GM12892 (cell line): Measurements from ENCODE around the gene PTGER3. TPM values are rescaled to one million over a fixed set of nuclear protein-coding genes. Genes with fewer than 3 reads are reported as not detected.

ENCODE experiments used
- DNase-seq: peaks from one replicate; pipeline ENCODE4 v3.0.0; 2011; ENCODE audit not compliant: insufficient read length
- FAIRE-seq: peaks from 2 replicates; lab custom pipeline; 2011; peaks lifted over from hg19 to GRCh38; lab: Jason Lieb, UNC
- POLR2A ChIP-seq: IDR thresholded peaks from 2 replicates; pipeline ENCODE4 v1.6.1; 2011; ENCODE audit warnings: low read depth, low read length, control low read depth
- POLR2AphosphoS5 ChIP-seq: IDR thresholded peaks from 2 replicates; pipeline ENCODE4 v1.6.1; 2011; ENCODE audit warnings: low read depth, low read length, control low read depth
- TAF1 ChIP-seq: IDR thresholded peaks from 2 replicates; pipeline ENCODE4 v1.6.1; 2011; ENCODE audit warnings: low read depth, mild to moderate bottlenecking, control low read depth, low read length, borderline replicate concordance
- polyA plus RNA-seq: library from polyadenylated mRNA; unstranded; fragments of >200 nt; gene quantifications from one replicate; pipeline ENCODE4 v1.2.1, GENCODE V29; 2012; ENCODE audit warnings: missing spikeins, inconsistent platforms; ENCODE audit not compliant: missing spikeins

Gene PTGER3
- 0.04 TPM for polyA plus RNA-seq

DNA sequence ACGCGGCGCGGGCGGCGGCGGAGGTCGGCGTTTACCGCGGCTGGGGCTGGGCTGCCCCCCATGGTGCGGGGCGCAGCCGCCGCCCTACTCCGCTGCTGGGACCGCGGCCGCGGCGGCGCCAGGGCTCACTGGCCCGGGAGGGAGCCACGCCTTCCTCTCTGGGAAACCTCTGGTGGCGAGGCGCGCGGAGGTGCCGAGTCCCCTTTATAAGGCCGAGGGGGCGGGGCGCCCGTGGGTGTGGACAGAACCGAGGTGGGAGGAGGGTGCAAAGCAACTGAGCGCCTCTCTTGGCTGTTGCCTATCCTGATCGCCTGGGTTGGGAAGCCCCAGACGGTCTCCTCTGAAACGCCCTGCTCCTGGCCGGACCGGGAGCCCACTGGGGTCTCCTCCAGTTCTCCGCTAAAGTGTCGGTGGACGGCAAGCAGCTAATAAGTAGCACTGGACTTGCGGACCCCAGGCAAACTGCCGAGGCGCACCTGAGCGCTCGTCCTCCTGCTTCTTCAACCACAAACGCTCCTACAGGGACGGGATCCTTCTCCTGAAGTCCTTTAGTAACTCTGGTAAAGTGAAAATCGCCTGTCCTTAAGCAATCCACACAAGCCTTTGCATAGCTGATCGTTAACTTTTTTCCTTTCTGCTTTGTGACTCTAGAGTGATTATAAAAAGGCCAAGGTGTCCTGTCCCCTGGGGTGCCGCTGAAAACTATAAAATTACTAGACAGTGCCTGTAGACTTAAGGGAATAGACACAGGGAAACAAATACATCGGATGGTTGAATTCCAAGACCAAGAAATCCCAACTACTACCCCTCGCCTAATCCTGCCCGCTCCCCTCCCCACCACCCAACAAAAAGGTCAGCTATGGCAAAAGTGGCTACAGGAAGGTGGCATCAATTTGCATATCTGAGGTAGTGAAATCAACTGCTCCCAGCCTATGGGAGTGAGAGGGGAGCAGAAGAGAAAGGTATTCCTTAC is at the start of gene PTGER3:
Gene PTGER3 (minus strand): TSS at position 182 of the 973 bp plus-strand sequence. CDS start 239 bp downstream, outside the sequence.
- TF ChIP-seq POLR2AphosphoS5 (no peak), POLR2A (no peak), TAF1 (no peak)
- no peak for DNase-seq
- FAIRE-seq: no peak

GRCh38 chr1:71094913-71095312 is 47.3 kb upstream of the PTGER3 start:
- DNase-seq (no peak), FAIRE-seq (no peak)
- no peak for TF ChIP-seq POLR2AphosphoS5
- no peak for TF ChIP-seq POLR2A

- FAIRE-seq: no peak
- TF ChIP-seq TAF1: no peak
- TF ChIP-seq POLR2AphosphoS5: no peak
- no peak for TF ChIP-seq POLR2A
- no peak for DNase-seq
Measured at GRCh38 chr1:71093938-71094337, 46.3 kb upstream of the PTGER3 start.

GRCh38 chr1:71089536-71090270 is 42.1 kb upstream of the PTGER3 start:
- DNase-seq (no peak), FAIRE-seq (no peak)
- TF ChIP-seq POLR2A: no peak
- no peak for TF ChIP-seq POLR2AphosphoS5
- no peak for TF ChIP-seq TAF1

DNA sequence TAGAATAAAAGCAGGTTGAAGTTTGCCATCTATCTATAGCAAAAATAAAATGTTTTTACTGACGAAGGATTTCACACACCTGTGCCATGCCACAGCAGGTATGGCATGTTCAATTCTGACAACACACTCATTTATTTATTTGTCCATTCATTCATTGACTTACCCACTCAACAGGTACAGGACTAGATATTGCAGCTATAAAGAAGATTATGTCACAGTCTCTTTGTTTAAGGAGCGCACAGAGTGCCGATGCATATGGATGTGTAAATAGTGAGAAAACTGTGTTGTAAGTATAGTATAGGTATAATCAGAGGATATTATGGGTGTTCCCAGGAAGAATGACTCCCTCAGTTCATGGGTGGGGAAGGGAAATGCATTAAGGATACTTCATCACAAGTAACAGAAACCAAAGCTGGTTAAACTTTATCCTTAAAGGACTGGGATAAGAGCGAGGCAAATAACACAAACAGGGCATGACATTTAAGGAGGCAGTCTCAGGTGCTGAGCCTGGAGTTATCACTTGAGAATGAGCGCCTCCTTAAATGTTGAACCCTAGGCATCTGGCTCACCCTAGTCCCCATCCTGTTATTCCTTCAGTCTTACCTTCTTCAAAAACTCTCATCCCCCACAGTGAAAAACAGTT is 41.1 kb upstream of the PTGER3 start:
- DNase-seq: no peak
- no peak for FAIRE-seq
- no peak for TF ChIP-seq TAF1
- TF ChIP-seq POLR2AphosphoS5: no peak
- no peak for TF ChIP-seq POLR2A

DNA sequence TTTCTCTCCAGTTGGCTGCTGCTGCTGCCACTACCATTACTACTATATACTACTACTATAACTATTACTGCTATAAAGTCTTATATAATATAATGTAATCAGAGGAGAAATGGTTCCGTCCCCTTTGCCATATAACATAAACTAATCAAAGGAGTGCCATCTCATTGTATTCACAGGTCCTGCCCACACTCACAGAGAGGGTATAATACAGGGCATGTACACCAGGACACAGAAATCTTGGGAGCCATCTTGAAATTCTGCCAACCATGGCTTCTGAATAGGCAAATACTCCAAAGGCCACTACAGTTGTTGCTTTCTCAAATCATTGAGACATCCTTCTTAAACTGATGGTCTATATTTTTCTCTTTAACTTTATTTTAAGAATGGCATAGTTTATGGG is 40.1 kb upstream of the PTGER3 start:
- no peak for FAIRE-seq
- no peak for DNase-seq
- TF ChIP-seq POLR2AphosphoS5: no peak
- TF ChIP-seq TAF1: no peak
- TF ChIP-seq POLR2A: no peak

DNA sequence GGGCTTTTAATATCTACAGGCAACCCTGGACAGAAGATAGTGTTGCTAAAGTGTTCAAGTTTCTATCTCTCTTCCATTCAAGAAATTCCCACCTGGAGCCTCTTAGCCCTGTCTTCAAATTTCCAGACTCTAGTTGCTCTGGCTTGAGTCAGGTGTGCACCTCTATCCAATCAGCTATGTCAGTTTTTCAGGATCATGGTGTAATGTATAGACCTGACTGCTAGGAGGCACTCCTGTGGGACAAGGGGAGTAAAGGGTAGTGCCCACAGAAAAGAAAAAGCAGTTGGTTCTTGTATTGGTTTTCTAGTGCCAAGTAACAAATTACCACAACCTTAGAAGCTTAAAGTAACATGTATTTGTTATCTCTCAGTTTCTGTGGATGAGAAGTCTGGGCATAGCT is 39.4 kb upstream of the PTGER3 start:
- FAIRE-seq (no peak), DNase-seq (no peak)
- TF ChIP-seq POLR2A: no peak
- TF ChIP-seq TAF1: no peak
- no peak for TF ChIP-seq POLR2AphosphoS5

GRCh38 chr1:71086331-71086730 is 38.7 kb upstream of the PTGER3 start:
- no peak for TF ChIP-seq POLR2AphosphoS5
- no peak for TF ChIP-seq TAF1
- no peak for FAIRE-seq
- DNase-seq: no peak

DNA sequence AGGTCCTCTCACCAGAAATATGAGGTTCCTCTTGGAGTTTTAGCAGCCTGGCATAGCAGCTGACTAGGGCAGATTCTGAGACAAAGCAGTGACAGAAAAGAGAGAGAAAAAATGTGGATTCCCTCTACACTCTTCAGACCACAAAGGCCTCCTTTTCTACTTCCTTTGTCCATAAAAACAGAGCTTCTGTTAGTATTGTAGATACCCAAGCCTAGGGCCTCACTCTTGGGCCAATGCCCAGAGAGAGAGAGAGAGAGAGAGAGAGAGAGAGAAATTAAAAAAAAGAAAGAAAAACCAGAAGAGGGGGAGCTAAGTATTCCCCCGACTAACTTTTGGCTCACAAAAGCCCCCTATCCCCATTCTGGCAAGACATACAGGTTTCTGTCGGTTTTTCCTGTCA is 35.7 kb upstream of the PTGER3 start:
- FAIRE-seq (no peak), DNase-seq (no peak)
- no peak for TF ChIP-seq TAF1
- no peak for TF ChIP-seq POLR2AphosphoS5
- no peak for TF ChIP-seq POLR2A

DNA sequence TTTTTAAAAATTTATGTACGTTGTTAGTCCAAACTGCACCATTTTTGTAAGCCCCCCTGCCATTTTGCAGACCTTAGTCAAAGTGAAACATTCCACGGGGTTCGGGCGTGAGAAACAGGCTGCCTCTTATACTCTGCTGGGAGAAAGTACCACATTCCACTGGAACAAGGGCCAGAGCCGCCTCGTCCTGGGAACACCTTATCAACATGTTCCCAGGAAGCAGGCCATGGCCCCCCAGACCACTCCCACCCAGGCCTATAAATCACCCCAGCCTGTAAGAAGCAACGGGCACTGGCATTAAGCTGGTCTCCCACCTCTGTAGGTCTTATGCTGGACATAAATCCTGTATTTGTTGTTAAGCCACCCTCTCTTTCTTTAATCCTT is 34.1 kb upstream of the PTGER3 start:
- DNase-seq (no peak), FAIRE-seq (no peak)

DNA sequence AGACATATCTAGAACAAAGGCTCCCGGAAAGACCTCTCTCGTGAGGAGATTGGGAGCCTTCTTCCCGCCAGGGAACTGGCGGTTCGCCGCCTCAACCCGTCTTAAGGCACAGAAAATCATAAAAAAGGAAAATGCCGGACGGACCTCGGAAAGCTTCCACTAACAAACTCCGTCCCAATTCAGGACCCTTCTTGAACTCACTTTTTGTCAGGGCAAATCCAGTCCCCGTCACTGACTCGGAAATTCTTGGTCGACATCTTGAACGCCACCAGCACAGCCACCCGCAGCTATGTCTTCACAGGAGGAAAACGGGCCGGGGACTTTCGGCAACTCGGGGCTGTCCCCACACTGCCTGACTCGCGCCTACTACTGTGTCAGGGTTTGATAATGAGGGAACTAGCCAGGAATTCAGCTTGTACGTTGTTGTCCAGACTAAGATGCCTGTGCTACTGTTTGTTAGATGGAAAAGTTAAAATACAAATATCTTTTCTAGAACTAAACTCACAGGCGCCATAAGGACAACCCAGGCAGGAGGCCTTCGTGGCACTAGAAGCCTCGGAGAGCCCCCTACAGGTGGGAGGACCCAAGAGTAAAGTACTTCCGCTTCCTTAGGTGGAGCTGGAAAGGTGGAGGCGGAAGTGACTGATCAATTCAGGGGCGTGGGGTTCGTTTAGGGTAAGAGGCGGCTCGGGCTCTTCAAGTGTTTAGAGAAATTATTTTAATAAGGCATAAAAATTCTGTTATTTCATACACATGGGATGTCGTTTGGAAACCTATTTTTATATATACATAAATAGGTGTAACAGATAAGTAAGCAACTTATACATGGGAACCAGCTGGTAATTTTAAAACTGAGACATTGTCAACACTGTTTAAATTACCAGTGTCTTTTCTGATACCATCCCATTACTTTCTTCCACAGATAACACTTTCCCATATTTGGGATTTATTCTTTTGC is 33.4 kb upstream of the PTGER3 start, which contains the start of gene ZRANB2:
Gene ZRANB2 (minus strand): TSS at position 297 of the 958 bp plus-strand sequence. CDS start 40 bp downstream, at position 257.
- TF ChIP-seq POLR2AphosphoS5: peak; percentile 96
- TF ChIP-seq POLR2A: peak; percentile 95
- TF ChIP-seq TAF1: peak; percentile 88
- FAIRE-seq: peak; percentile 99

More for the DNA sequence above, 34.1 kb upstream of the PTGER3 start:
- TF ChIP-seq POLR2AphosphoS5 (no peak), POLR2A (no peak), TAF1 (no peak)

More for the DNA sequence above, 33.4 kb upstream of the PTGER3 start, which contains the start of gene ZRANB2:
- peak; percentile 33 for DNase-seq
